T47D (cell line): ENCODE results near the gene BRICD5.
A peak's percentile ranks its signal among the peaks of the same experiment; 100 is the strongest.

ENCODE experiments used
- DNase-seq, 2 experiments: peaks; one replicate each; pipeline versions ENCODE4 v3.0.0 to v3.0.0-alpha.2; 2011 to 2012; ENCODE audit warnings: low read depth in 1 of 2, low spot score in 1 of 2
- JUND ChIP-seq: IDR thresholded peaks from 2 replicates; pipeline ENCODE4 v1.6.1; 2012; ENCODE audit warnings: low read depth
- in situ Hi-C: cut with HindIII; loops from 2 replicates; pipeline ENCODE4 v1.10.0; 2016; ENCODE audit warnings: low sequenced_read_pairs, low pct_unique_long_range_greater_than_20kb

BRICD5 gene

GRCh38 chr16:2197765-2198164 is 12.9 kb downstream of the BRICD5 start:
- in situ Hi-C loops: no loop called here
- no peak for TF ChIP-seq JUND
- DNase-seq: no peak

GRCh38 chr16:2196981-2197511 is 13.6 kb downstream of the BRICD5 start:
- DNase-seq: no peak
- in situ Hi-C loops: no loop called here
- no peak for TF ChIP-seq JUND

DNA sequence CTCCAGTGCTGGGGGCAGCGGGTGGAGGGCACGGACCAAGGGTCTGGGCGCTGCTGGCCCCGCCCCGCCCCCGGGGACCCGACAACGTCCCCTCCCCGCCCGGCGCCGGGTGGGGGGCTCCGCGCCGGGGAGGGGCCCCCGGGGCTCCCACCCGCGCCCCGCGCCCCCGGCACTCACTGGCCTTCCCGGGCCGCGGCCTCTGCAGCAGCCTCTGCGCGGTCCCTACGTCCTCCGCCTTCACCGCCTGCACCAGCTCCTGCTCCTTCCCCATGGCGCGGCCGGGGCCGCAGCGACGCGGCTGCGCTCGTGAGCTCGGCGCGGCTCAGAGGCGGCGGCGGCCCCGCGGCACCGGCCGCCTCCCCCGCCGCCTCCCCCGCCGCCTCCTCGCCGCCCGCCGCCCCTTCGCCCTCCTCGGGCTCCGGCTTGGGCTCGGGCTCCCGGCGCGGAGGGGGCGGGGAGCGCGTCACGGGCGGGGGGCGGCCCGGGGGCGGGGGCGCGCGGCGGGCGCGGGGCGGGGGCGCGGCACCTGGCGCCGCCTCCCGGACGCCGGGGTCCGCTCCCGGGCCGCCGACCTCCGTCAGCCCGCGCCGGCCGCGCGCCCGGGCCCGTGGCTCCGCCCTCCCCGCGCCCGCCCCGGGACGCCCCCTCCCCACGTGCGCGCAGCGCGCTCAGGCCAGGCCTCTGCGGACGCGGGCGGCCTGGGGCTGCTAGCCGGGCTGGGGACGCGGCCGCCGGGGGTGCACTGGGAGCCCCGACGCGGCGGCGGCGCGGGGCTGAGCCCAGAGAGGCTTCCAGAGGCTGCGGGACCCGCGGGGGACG is 14.3 kb downstream of the BRICD5 start, which contains the start of gene CASKIN1:
Gene CASKIN1, minus strand, starts transcription at position 444 of the 819 bp plus-strand sequence. Its CDS starts 173 bp downstream, at position 271.
- TF ChIP-seq JUND: no peak
- peak; percentile 32 to 51 for DNase-seq
- in situ Hi-C loops: no loop called here

DNA sequence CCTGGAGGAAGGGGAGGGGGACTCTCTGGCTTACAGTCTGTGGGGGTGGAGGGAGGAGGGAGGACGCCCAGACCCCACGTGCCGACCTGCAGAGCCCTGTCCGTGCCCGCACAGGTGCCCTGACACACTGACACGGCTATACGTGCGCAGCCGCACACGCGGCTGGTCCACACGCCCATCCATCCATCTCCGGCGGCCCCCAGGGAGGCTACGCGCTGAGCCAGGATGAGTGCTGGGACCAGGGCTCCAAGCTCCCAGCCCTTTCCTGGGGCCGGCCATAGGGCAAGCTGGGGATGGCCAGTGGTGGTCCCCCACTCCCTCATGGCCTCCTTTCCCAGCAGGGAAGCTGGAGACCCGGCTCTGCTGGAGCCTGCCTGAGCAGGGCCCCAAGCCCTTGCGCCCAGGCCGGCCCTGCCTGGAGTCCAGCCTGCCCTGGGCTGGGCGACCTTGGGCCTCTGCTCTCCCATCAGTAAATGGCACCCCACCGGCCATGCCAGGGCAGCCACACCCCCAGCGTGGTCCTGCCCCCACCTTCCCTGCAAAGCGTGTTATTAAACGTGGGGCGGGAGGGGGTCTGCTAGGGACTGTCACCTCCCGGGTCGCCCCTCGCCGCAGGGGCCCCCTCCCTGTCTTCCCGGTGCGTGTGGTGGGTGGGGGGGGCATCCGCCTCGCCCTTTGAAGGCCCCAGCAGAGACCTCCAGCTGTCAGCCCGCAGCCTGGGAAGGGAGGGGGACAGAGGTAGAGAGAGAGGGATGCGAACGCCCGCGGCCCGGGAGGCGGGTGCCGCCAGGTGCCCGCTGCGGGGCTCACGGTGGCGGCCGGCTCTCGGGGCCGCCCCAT is 15.1 kb downstream of the BRICD5 start:
- TF ChIP-seq JUND: no peak
- DNase-seq: no peak
- in situ Hi-C loops: no loop called here

GRCh38 chr16:2194852-2195321 is 15.8 kb downstream of the BRICD5 start:
- DNase-seq: peak; percentile 85 to 93
- TF ChIP-seq JUND: no peak
- in situ Hi-C loops: no loop called here

GRCh38 chr16:2194166-2194834 is 16.4 kb downstream of the BRICD5 start:
- in situ Hi-C loops: no loop called here
- no peak for TF ChIP-seq JUND
- DNase-seq: no peak

GRCh38 chr16:2191446-2191706 is 19.3 kb downstream of the BRICD5 start:
- in situ Hi-C loops: no loop called here
- no peak for DNase-seq
- no peak for TF ChIP-seq JUND

- TF ChIP-seq JUND: no peak
- DNase-seq: no peak
- in situ Hi-C loops: no loop called here
These were observed 19.8 kb downstream of the BRICD5 start for GRCh38 chr16:2190659-2191445.

- DNase-seq: no peak
- in situ Hi-C loops: no loop called here
- TF ChIP-seq JUND: no peak
These were observed 20.5 kb downstream of the BRICD5 start for GRCh38 chr16:2190002-2190658.

- TF ChIP-seq JUND: no peak
- in situ Hi-C loops: no loop called here
- DNase-seq: no peak
These were observed 21.3 kb downstream of the BRICD5 start for GRCh38 chr16:2189252-2189893.

DNA sequence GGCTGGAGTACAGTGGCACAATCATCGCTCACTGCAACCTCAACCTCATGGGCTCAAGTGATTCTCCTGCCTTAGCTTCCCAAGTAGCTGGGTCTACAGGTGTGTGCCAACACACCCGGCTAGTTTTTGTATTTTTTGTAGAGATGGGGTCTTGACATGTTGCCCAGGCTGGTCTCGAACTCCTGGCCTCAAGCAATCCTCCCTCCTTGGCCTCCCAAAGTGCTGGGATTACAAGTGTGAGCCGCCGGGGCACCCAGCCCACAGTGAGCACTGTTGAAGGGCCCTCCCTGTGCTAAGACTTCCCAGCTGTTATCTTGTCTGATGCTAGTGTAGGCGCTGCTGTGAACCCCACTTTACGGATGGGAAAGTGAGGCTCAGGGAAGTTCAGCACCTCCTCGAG is 22.3 kb downstream of the BRICD5 start:
- no peak for DNase-seq
- in situ Hi-C loops: no loop called here
- no peak for TF ChIP-seq JUND
